PFSK-1 (cell line): ENCODE data around the gene CENPM.

ENCODE experiments used
- FOXP2 ChIP-seq: optimal IDR thresholded peaks from 2 replicates; pipeline ENCODE3; 2011; ENCODE audit warnings: borderline replicate concordance, control low read depth, inconsistent platforms; ENCODE audit not compliant: insufficient read depth; ENCODE audit errors: extremely low read length, extremely low read depth
- POLR2AphosphoS5 ChIP-seq: IDR thresholded peaks from 2 replicates; pipeline ENCODE4 v1.6.1; 2012; ENCODE audit warnings: low read depth, mild to moderate bottlenecking, control low read depth, low read length, moderate library complexity
- REST ChIP-seq, 2 experiments: IDR thresholded peaks; 2 replicates each; pipeline versions ENCODE4 v1.6.1 to v1.8.0; 2011 to 2012; ENCODE audit warnings: low read depth in 2 of 2, low read length in 2 of 2, control low read depth in 1 of 2, inconsistent platforms in 1 of 2, mild to moderate bottlenecking in 1 of 2, moderate library complexity in 1 of 2; ENCODE audit not compliant: insufficient read depth in 1 of 2
- SIN3A ChIP-seq: IDR thresholded peaks from 2 replicates; pipeline ENCODE4 v1.6.1; 2012; ENCODE audit warnings: mild to moderate bottlenecking, low read length, moderate library complexity, borderline replicate concordance; ENCODE audit not compliant: insufficient read depth
- TAF1 ChIP-seq: IDR thresholded peaks from 2 replicates; pipeline ENCODE4 v1.6.1; 2012; ENCODE audit warnings: low read length, control low read depth, borderline replicate concordance; ENCODE audit not compliant: insufficient read depth

The CENPM gene

GRCh38 chr22:41974691-41975290, 27.8 kb upstream of the CENPM start:
- no peak for TF ChIP-seq SIN3A
- TF ChIP-seq POLR2AphosphoS5: no peak
- TF ChIP-seq TAF1: no peak
- no peak for TF ChIP-seq FOXP2
- TF ChIP-seq REST (IDR thresholded peaks at IDR 0.05; ENCODE audit: insufficient read depth in 1 of 2, low read depth in 2 of 2, low read length in 2 of 2): no peak

- TF ChIP-seq REST (IDR thresholded peaks at IDR 0.05; ENCODE audit: insufficient read depth in 1 of 2, low read depth in 2 of 2, low read length in 2 of 2): no peak
- no peak for TF ChIP-seq TAF1
- TF ChIP-seq SIN3A: no peak
- TF ChIP-seq FOXP2: no peak
- no peak for TF ChIP-seq POLR2AphosphoS5
Measured at GRCh38 chr22:41971431-41971830, 24.5 kb upstream of the CENPM start.

GRCh38 chr22:41970601-41971000, 23.6 kb upstream of the CENPM start:
- no peak for TF ChIP-seq POLR2AphosphoS5
- no peak for TF ChIP-seq FOXP2
- TF ChIP-seq TAF1: no peak
- TF ChIP-seq REST (IDR thresholded peaks at IDR 0.05; ENCODE audit: insufficient read depth in 1 of 2, low read depth in 2 of 2, low read length in 2 of 2): no peak
- TF ChIP-seq SIN3A: no peak

GRCh38 chr22:41969110-41969646, 22.2 kb upstream of the CENPM start, which contains the start of gene SEPTIN3:
TSS of gene SEPTIN3 (plus strand) at chr22:41969443. CDS start at chr22:41971493, 2,050 bp downstream.
- TF ChIP-seq POLR2AphosphoS5 (no peak), SIN3A (no peak), TAF1 (no peak), REST (IDR thresholded peaks at IDR 0.05; ENCODE audit: insufficient read depth in 1 of 2, low read depth in 2 of 2, low read length in 2 of 2) (no peak), FOXP2 (no peak)

- TF ChIP-seq TAF1: no peak
- no peak for TF ChIP-seq SIN3A
- no peak for TF ChIP-seq REST (IDR thresholded peaks at IDR 0.05; ENCODE audit: insufficient read depth in 1 of 2, low read depth in 2 of 2, low read length in 2 of 2)
- TF ChIP-seq POLR2AphosphoS5: no peak
- TF ChIP-seq FOXP2: no peak
Measured at GRCh38 chr22:41968601-41969000, 21.6 kb upstream of the CENPM start.
